GM12878 (cell line): ENCODE data around the gene GRK2. TPM values are rescaled to one million over a fixed set of nuclear protein-coding genes. Genes with fewer than 3 reads are reported as not detected.

Experiments
- ATAC-seq: fragments of 200-7000 bp; cut with Tn5 transposase; 3 replicates; pipeline ENCODE4 v1.9.1; 2020; ENCODE audit warnings: mild to moderate bottlenecking, moderate library complexity
- BruUV-seq: library from RNA; stranded (reverse); fragments of 400-500 nt; replicated peaks from 2 replicates; lab custom pipeline; 2021; lab: Mats Ljungman, UMichigan
- CTCF ChIA-PET: fragments of 300-600 bp; sonication (Branson Sonifier 250); formaldehyde crosslinking; extraction: SDS; loops from one replicate; lab custom pipeline; 2021; ENCODE audit warnings: inconsistent platforms; lab: Yijun Ruan, JAX
- POLR2A ChIA-PET: fragments of 350-600 bp; formaldehyde crosslinking; extraction: SDS; loops from one replicate; lab custom pipeline; 2021; ENCODE audit warnings: inconsistent platforms; lab: Charles Lee
- RAD21 ChIA-PET: fragments of 300-600 bp; sonication (Branson Sonifier 250); formaldehyde crosslinking; loops from one replicate; lab custom pipeline; 2023; ENCODE audit warnings: antibody characterized with exemption; ENCODE audit not compliant: unreplicated experiment; lab: Charles Lee
- SMC1A ChIA-PET: fragments of 300-600 bp; sonication (Branson Sonifier 250); formaldehyde crosslinking; loops from one replicate; lab custom pipeline; 2023; ENCODE audit not compliant: unreplicated experiment, uncharacterized antibody; lab: Charles Lee
- DNase-seq: peaks from one replicate; pipeline ENCODE4 v3.0.0-alpha.2; 2011; ENCODE audit warnings: low read depth, low spot score
- FAIRE-seq: peaks from 3 replicates; lab custom pipeline; 2011; peaks lifted over from hg19 to GRCh38; lab: Jason Lieb, UNC
- H2AFZ ChIP-seq: 2 replicates; pipeline ENCODE4 v1.6.0; 2011; ENCODE audit warnings: low read depth, low read length, control low read depth; ENCODE audit not compliant: control insufficient read depth
- H3K27ac ChIP-seq: 2 replicates; pipeline ENCODE4 v1.5.1; 2011; ENCODE audit warnings: control low read depth; ENCODE audit not compliant: control insufficient read depth, insufficient read depth
- H3K27me3 ChIP-seq, 2 experiments: replicated peaks in 1 of 2; 2 replicates each; pipeline versions ENCODE4 v1.6.0 to v1.6.1; 2011; ENCODE audit warnings: low read length in 1 of 2; ENCODE audit not compliant: control insufficient read depth in 2 of 2, insufficient read depth in 2 of 2
- H3K36me3 ChIP-seq, 2 experiments: 2 replicates each; pipeline ENCODE4 v1.5.1; 2011; ENCODE audit warnings: low read length in 1 of 2; ENCODE audit not compliant: control insufficient read depth in 2 of 2, insufficient read depth in 2 of 2
- H3K4me1 ChIP-seq: 2 replicates; pipeline ENCODE4 v1.6.1; 2011; ENCODE audit warnings: mild to moderate bottlenecking, low read length, moderate library complexity, mixed read lengths; ENCODE audit not compliant: control insufficient read depth, insufficient read depth
- H3K4me2 ChIP-seq: 2 replicates; pipeline ENCODE4 v1.6.0; 2011; ENCODE audit warnings: control low read depth; ENCODE audit not compliant: control insufficient read depth, insufficient read depth
- H3K4me3 ChIP-seq: fragments of 200-600 bp; sonication (generic); 2 replicates; pipeline ENCODE4 v1.5.1; 2016
- H3K79me2 ChIP-seq: 2 replicates; pipeline ENCODE4 v1.6.0; 2011; ENCODE audit warnings: low read length; ENCODE audit not compliant: control insufficient read depth, insufficient read depth
- H3K9ac ChIP-seq: 2 replicates; pipeline ENCODE4 v1.8.0; 2011; ENCODE audit warnings: low read length, control low read depth, mixed read lengths; ENCODE audit not compliant: control insufficient read depth, insufficient read depth
- H3K9me3 ChIP-seq: replicated peaks from 3 replicates; pipeline ENCODE4 v1.5.1; 2011; ENCODE audit warnings: mild to moderate bottlenecking, low read length; ENCODE audit not compliant: control insufficient read depth, insufficient read depth
- H4K20me1 ChIP-seq: 2 replicates; pipeline ENCODE4 v1.6.0; 2011; ENCODE audit not compliant: control insufficient read depth, insufficient read depth
- CBX3 ChIP-seq: fragments of 200-600 bp; sonication (generic); IDR thresholded peaks from 2 replicates; pipeline ENCODE4 v1.6.1; 2016; ENCODE audit warnings: low read depth, borderline replicate concordance
- FOS ChIP-seq: IDR thresholded peaks from 3 replicates; pipeline ENCODE4 v1.6.1; 2011; ENCODE audit warnings: borderline replicate concordance; ENCODE audit not compliant: insufficient read length; ENCODE audit errors: extremely low read depth
- HCFC1 ChIP-seq: fragments of 150-350 bp; IDR thresholded peaks from 2 replicates; pipeline ENCODE4 v1.6.1; 2014; ENCODE audit warnings: low read length
- IKZF1 ChIP-seq: fragments of 450-650 bp; conservative IDR thresholded peaks from 2 replicates; pipeline ENCODE4 v1.6.1; 2017; ENCODE audit warnings: antibody characterized with exemption, mild to moderate bottlenecking
- MEF2B ChIP-seq: fragments of 450-650 bp; IDR thresholded peaks from 2 replicates; pipeline ENCODE4 v1.6.1; 2018; ENCODE audit warnings: mild to moderate bottlenecking, moderate library complexity; ENCODE audit not compliant: partially characterized antibody, poor library complexity, severe bottlenecking
- MTA3 ChIP-seq: IDR thresholded peaks from 2 replicates; pipeline ENCODE4 v1.6.1; 2012; ENCODE audit warnings: low read length, inconsistent platforms, borderline replicate concordance
- MYB ChIP-seq: fragments of 150-350 bp; IDR thresholded peaks from 2 replicates; pipeline ENCODE4 v1.6.1; 2014; ENCODE audit warnings: mild to moderate bottlenecking, low read depth, low read length, borderline replicate concordance
- NRF1 ChIP-seq: conservative IDR thresholded peaks from 2 replicates; pipeline ENCODE4 v1.6.1; 2011; ENCODE audit warnings: mild to moderate bottlenecking, low read depth, low read length, improper control_type of control experiment
- PAX8 ChIP-seq: fragments of 450-650 bp; IDR thresholded peaks from 2 replicates; pipeline ENCODE4 v1.6.1; 2017; ENCODE audit warnings: mild to moderate bottlenecking, moderate library complexity
- RB1 ChIP-seq: fragments of 450-650 bp; formaldehyde crosslinking; IDR thresholded peaks from 2 replicates; pipeline ENCODE4 v1.6.1; 2017; ENCODE audit warnings: mild to moderate bottlenecking, borderline replicate concordance
- SMC3 ChIP-seq: IDR thresholded peaks from 2 replicates; pipeline ENCODE4 v1.6.1; 2011; ENCODE audit warnings: low read length, improper control_type of control experiment, borderline replicate concordance
- YY1 ChIP-seq: IDR thresholded peaks from 2 replicates; pipeline ENCODE4 v1.6.1; 2011; ENCODE audit warnings: low read depth, mild to moderate bottlenecking, low read length
- ZNF622 ChIP-seq: fragments of 450-650 bp; IDR thresholded peaks from 2 replicates; pipeline ENCODE4 v1.6.1; 2017; ENCODE audit warnings: mild to moderate bottlenecking, inconsistent platforms
- WGBS: methylation state at CpG from one replicate; pipeline ENCODE4 v1.1.6; 2016; ENCODE audit warnings: low lambda C conversion rate; ENCODE audit not compliant: insufficient replicate concordance, insufficient coverage; ENCODE audit errors: missing lambda C conversion rate; 5-methylcytosine and 5-hydroxymethylcytosine counted together
- in situ Hi-C: fragments of 300-500 bp; cut with MboI; formaldehyde crosslinking; loops from 9 replicates; pipeline ENCODE4 v1.14.3; 2018; ENCODE audit warnings: mixed read lengths
- intact Hi-C: fragments of 100-400 bp; cut with micrococcal nuclease; formaldehyde crosslinking; loops from one replicate; pipeline ENCODE4 v1.14.2; 2022; ENCODE audit not compliant: unreplicated experiment
- polyA plus RNA-seq, 11 experiments: library from polyadenylated mRNA; depleted of rRNA in 4 of 11; unstranded in 6 of 11; stranded (reverse) in 5 of 11; fragments of >200 nt; fragmentation: Nextera tagmentation in 4 of 11; fragmentation: Illumina TruSeq in 1 of 11; extraction: Ambion mirVana in 4 of 11; extraction: Trizol in 1 of 11; gene quantifications; 1 replicate in 1 of 11; 2 replicates in 10 of 11; pipeline versions ENCODE4 v1.2.1 to v1.2.3, GENCODE V29; 2011 to 2016; ENCODE audit warnings: inconsistent platforms in 2 of 11, missing spikeins in 2 of 11, low read depth in 1 of 11
- total RNA-seq, 4 experiments: library from RNA; depleted of rRNA in 3 of 4; stranded (reverse); fragments of >200 nt in 3 of 4; fragmentation: Illumina TruSeq in 1 of 4; extraction: Trizol in 1 of 4; gene quantifications; 2 replicates each; pipeline versions ENCODE4 v1.2.1 to v1.2.3, GENCODE V29; 2013 to 2021
- TF ChIP-seq, protein P1 (sequence below): fragments of 450-650 bp; IDR thresholded peaks from 2 replicates; pipeline ENCODE4 v1.6.1; 2017; ENCODE audit warnings: borderline replicate concordance

GRK2 gene
- total and polyA plus RNA-seq, 10 of the 15 experiments (the other 5 are each of a cell fraction or from before 2014, with no cell fraction given), result 1.0 to 160 (median 66.1) TPM

- 84% methylated on average over 8 of the region's 8 CpGs for WGBS
- no peaks in the 10 kb centered on the region for H3K9me3 ChIP-seq
- H3K9ac ChIP-seq, result no peak overlapping the region
- FAIRE-seq (no peak), ATAC-seq (no peak), DNase-seq (no peak)
- no peak overlapping the region for H3K27ac ChIP-seq
- no peaks in the 10 kb centered on the region for H3K79me2 ChIP-seq
- H3K4me3 ChIP-seq, result no peak overlapping the region
- BruUV-seq, result no TSS peak
- CTCF ChIA-PET, result interaction anchor here (1.0 kb wide), 1 partner anchor 12 kb away, joined by 3 read pairs; no protein-coding TSS in a partner anchor
- no peaks in the 10 kb centered on the region for H4K20me1 ChIP-seq
- H2AFZ ChIP-seq, result no peak overlapping the region
- SMC1A ChIA-PET, result interaction anchor here (0.6 kb wide), 1 partner anchor 146 kb away, joined by 3 read pairs; no protein-coding TSS in a partner anchor
- H3K4me2 ChIP-seq, result no peak overlapping the region
- no peaks in the 10 kb centered on the region for H3K27me3 ChIP-seq
- TF ChIP-seq HCFC1 (no peak), MTA3 (no peak), PAX8 (no peak), MYB (no peak), MEF2B (no peak), SMC3 (no peak)
- no peaks in the 10 kb centered on the region for H3K4me1 ChIP-seq
- RAD21 ChIA-PET, result no interaction called here
- intact Hi-C loops, result no loop called here
- POLR2A ChIA-PET, result no interaction called here
- in situ Hi-C loops, result no loop called here
- H3K36me3 ChIP-seq, result peaks cover 10 to 24% of the 10 kb centered on the region in 2 experiments
These were observed 38.5 kb upstream of the GRK2 start for GRCh38 chr11:67227726-67228125.

DNA sequence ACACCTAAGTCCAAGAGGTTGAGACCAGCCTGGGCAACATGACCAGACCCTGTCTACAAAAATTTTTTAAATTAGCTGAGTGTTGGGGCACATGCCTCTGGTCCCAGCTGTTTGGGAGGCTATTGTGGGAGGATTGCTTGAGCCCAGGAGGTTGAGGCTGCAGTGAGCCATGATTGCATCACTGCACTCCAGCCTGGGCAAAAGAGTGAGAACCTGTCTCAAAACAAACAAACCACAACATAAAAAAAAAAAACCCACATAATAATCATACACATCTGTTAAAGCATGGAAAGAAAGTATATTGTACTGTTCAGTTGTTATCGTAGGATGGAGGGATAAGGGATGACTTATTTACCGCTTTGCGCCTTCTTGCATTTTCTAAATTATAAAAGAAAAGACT lies 35.9 kb upstream of the GRK2 start:
- ChIA-PET RAD21 (interaction anchor here (1.5 kb wide), 1 partner anchor 9 kb away, joined by 3 read pairs; no protein-coding TSS in a partner anchor), CTCF (interaction anchor here (0.6 kb wide), 1 partner anchor 117 kb away, joined by 4 read pairs; no protein-coding TSS in a partner anchor), POLR2A (interaction anchor here (0.6 to 0.7 kb wide), 2 partner anchors 254 to 438 kb away, joined by 3 to 5 read pairs; no protein-coding TSS in a partner anchor), SMC1A (interaction anchor here (0.7 kb wide), 1 partner anchor 28 kb away, joined by 3 read pairs; no protein-coding TSS in a partner anchor)
- H3K79me2 ChIP-seq, result peaks cover 3% of the 10 kb centered on the region
- no peaks in the 10 kb centered on the region for H4K20me1 ChIP-seq
- no peak overlapping the region for H3K27ac ChIP-seq
- DNase-seq, result no peak
- in situ Hi-C loops, result no loop called here
- ATAC-seq, result no peak
- BruUV-seq, result no TSS peak
- H2AFZ ChIP-seq, result no peak overlapping the region
- no peaks in the 10 kb centered on the region for H3K4me1 ChIP-seq
- H3K27me3 ChIP-seq, result no peaks in the 10 kb centered on the region
- H3K4me3 ChIP-seq, result no peak overlapping the region
- H3K4me2 ChIP-seq, result no peak overlapping the region
- no peak overlapping the region for H3K9ac ChIP-seq
- no peak for FAIRE-seq
- intact Hi-C loops, result no loop called here
- peaks cover 10 to 18% of the 10 kb centered on the region in 2 experiments for H3K36me3 ChIP-seq
- H3K9me3 ChIP-seq, result no peaks in the 10 kb centered on the region
- 96% methylated on average over 3 of the region's 3 CpGs for WGBS
- TF ChIP-seq FOS (no peak), RB1 (no peak), CBX3 (no peak), ZNF622 (no peak), YY1 (no peak), IKZF1 (no peak), NRF1 (no peak)
- TF ChIP-seq, protein P1, sequence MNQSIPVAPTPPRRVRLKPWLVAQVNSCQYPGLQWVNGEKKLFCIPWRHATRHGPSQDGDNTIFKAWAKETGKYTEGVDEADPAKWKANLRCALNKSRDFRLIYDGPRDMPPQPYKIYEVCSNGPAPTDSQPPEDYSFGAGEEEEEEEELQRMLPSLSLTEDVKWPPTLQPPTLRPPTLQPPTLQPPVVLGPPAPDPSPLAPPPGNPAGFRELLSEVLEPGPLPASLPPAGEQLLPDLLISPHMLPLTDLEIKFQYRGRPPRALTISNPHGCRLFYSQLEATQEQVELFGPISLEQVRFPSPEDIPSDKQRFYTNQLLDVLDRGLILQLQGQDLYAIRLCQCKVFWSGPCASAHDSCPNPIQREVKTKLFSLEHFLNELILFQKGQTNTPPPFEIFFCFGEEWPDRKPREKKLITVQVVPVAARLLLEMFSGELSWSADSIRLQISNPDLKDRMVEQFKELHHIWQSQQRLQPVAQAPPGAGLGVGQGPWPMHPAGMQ, result no peak
